Measurements from ENCODE around the gene NUS1.
"Not testable (repeated sequence)": the region's sequence is repeated elsewhere in the genome, so short reads cannot be mapped to it uniquely, and the experiment has no call there.

The NUS1 gene

GRCh38 chr6:117750675-117751074, 75.4 kb downstream of the NUS1 start:
- not testable (repeated sequence) for H3K36me3 ChIP-seq (ENCODE audit: insufficient read depth, low read length); H3K4me1 ChIP-seq (ENCODE audit: insufficient read depth, low read length); H3K9ac ChIP-seq (ENCODE audit: low read depth, low read length); H3K9me3 ChIP-seq (ENCODE audit: control insufficient read depth, insufficient read depth, low read length)
